Fibroblast of lung (primary cell): Measurements from ENCODE around the gene SPATA32.

Experiments
- EZH2 ChIP-seq: IDR thresholded peaks from 2 replicates; pipeline ENCODE4 v1.5.1; 2012; ENCODE audit warnings: low read length, control low read depth, mild to moderate bottlenecking; ENCODE audit errors: missing control alignments
- TF ChIP-seq, protein P1 (sequence below), 2 donors: IDR thresholded peaks in 1 of 2; conservative IDR thresholded peaks in 1 of 2; 1 replicate in 1 of 2; 2 replicates in 1 of 2; pipeline ENCODE4 v1.5.1; 2011 to 2012; ENCODE audit warnings: low read length in 2 of 2, control low read depth in 1 of 2, inconsistent platforms in 1 of 2, low read depth in 1 of 2, mild to moderate bottlenecking in 1 of 2

DNA sequence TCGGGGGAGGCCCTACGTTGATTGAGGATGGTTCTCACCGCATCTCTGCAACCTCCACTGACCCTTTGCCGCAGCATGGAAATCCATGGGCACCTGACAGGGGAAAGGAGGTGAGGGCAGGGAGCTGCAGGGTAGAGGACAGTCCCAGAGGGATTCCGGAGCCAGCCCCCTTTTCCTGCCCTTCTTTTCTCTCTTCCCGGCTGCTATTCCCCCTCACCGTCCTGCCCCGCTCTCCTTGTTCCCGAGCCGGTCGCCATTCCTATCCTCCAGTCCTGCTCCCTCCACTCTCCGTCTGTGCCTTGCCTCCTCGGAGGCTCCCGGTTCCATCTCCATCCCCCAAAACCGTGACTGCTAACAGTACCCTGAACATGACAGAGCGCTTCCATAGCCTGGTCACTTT is 4.8 kb downstream of the SPATA32 start:
- TF ChIP-seq, protein P1, sequence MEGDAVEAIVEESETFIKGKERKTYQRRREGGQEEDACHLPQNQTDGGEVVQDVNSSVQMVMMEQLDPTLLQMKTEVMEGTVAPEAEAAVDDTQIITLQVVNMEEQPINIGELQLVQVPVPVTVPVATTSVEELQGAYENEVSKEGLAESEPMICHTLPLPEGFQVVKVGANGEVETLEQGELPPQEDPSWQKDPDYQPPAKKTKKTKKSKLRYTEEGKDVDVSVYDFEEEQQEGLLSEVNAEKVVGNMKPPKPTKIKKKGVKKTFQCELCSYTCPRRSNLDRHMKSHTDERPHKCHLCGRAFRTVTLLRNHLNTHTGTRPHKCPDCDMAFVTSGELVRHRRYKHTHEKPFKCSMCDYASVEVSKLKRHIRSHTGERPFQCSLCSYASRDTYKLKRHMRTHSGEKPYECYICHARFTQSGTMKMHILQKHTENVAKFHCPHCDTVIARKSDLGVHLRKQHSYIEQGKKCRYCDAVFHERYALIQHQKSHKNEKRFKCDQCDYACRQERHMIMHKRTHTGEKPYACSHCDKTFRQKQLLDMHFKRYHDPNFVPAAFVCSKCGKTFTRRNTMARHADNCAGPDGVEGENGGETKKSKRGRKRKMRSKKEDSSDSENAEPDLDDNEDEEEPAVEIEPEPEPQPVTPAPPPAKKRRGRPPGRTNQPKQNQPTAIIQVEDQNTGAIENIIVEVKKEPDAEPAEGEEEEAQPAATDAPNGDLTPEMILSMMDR (conservative IDR thresholded peaks at IDR 0.05 in 1 of 2, IDR thresholded peaks at IDR 0.05 in 1 of 2; ENCODE audit: low read depth in 1 of 2, low read length in 2 of 2): no peak
- TF ChIP-seq EZH2: no peak
